SKM-1 treated with dmso at 0.1 percent for 144 hours (cell line): ENCODE measurements around the gene TUBB6.

Experiments used
- DNase-seq: peaks from one replicate; lab custom pipeline; 2025; ENCODE audit not compliant: unreplicated experiment; lab: John Stamatoyannopoulos, UW

TUBB6 gene

DNA sequence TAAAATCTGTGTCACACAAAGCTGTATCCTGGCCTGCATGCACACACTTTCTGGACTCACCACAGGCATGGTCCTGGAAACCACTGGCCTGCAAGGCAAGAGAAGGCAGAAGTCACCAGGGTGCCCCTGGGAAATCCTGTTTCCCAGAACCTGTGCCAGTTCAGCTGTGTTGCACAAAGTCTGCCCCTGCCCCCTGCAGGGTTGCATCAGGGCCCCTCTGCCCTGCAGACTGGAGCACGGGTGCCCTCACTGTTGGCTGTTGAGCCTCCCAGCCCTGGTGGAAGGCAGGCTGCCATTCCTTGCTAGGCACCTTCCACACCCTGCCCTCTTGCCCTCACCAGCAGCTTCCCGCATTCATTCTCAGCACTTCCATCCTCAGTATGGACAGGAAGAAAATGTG is 18.0 kb upstream of the TUBB6 start:
- DNase-seq = no peak

DNA sequence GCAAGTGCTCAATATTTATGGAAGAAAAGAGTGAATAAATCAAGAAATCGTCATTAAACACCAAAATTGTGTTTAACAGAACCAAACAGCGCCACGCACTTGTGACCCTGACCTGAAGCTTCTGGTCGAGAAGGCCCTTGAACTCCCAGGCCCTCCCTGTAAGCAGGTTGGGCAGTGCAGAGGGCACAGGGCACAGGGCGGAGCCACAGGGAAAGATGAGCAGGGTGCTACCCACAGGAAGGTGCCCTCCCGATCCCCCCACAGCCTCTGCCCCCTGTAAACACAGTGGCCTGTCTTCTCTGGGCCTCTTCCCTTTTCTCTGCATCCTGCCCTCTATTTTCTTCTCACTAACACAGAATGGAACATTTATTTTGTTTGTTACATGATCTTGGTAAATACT is 16.9 kb upstream of the TUBB6 start:
- no peak for DNase-seq

GRCh38 chr18:12291690-12292089 is 16.4 kb upstream of the TUBB6 start:
- no peak for DNase-seq

DNA sequence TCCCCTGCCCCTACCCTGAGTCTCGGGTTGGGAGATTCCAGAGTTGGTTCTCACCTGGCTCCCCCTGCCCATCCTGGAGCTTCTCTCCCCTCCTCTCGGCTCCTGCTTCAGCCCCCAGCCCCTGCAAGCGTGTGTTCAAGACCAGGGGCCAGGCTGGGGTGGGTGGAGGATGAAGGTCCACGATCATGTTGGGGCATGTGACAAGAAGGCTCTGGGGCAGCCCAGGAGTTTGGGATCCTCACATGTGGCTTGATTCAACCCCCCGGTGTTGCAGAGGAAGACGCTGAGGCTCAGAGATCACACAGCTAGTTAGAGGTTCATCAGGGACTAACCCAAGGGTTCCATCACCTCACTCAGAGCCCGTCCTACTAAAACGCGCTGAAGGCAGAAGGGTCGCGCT is 14.2 kb upstream of the TUBB6 start:
- DNase-seq = no peak

DNA sequence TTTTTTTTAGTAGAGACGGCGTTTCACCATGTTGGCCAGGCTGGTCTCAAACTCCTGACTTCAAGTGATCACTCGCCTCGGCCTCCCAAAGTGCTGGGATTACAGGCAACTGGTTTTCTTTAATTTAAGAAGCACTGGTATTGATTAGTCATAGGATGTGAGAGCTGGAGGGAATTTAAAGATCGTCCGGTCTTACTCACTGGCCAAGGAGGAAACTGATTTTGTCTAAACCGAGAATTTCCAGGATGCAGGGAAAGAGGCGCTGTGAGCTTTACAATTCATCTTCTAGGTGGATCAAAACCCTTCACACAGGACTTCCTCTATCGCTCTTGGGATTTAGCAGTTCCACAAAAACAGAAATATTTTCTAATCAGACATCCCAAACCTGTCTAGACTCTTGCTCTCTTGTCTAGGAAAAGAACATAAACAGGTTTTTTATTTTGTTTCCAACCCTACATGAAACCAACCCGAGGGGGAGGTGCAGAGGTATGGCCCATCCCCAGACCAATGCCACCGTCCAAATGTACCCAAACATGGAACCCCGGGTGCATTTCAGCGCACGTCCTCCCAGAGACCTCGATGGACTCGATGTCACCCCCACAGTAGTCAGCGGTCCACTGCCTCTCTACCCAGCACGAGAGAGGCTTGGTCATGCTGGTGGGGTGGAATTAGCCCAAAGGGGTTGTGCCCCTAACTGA is 12.5 kb upstream of the TUBB6 start:
- DNase-seq = no peak

- no peak for DNase-seq
Measured at GRCh38 chr18:12296087-12296403, 12.0 kb upstream of the TUBB6 start.

DNA sequence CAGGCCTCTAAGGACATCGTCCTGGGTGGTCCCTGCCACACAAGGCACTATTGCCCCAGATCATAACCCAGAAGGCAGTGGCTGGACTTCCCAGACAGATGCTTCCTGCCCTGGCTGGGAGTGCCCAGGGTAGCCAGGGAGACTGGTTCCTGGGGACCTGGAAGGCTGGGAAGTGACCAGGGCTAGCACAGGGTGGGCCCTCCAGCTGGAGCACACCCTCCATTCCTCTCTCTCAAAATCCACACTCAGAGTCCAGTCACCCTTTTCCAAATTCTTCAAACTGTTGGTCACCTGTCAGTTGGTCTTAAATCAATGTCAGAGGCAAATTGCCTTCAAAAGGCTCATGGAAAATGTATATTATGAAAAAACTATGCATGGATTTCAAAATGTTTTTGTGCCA is 11.6 kb upstream of the TUBB6 start:
- DNase-seq = no peak

DNA sequence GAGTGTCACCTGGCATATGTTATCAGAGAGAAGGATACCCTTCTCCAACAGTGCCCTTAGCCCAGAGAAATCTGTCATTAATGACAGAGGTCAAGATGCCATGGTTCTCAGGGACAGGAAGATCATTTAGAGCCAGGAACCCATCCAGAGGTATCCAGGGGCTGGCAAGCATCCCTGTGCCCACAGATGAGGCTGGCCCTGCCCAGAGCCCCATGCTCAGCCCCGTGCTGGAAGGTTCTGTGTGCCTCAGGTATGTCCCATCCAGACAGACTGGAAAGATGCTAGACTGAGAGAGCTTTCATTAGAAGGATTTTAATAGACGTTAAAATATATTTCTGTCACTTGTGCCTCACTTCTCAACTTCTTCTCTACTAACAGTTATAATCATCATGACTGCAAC is 8.2 kb upstream of the TUBB6 start:
- DNase-seq = no peak

DNA sequence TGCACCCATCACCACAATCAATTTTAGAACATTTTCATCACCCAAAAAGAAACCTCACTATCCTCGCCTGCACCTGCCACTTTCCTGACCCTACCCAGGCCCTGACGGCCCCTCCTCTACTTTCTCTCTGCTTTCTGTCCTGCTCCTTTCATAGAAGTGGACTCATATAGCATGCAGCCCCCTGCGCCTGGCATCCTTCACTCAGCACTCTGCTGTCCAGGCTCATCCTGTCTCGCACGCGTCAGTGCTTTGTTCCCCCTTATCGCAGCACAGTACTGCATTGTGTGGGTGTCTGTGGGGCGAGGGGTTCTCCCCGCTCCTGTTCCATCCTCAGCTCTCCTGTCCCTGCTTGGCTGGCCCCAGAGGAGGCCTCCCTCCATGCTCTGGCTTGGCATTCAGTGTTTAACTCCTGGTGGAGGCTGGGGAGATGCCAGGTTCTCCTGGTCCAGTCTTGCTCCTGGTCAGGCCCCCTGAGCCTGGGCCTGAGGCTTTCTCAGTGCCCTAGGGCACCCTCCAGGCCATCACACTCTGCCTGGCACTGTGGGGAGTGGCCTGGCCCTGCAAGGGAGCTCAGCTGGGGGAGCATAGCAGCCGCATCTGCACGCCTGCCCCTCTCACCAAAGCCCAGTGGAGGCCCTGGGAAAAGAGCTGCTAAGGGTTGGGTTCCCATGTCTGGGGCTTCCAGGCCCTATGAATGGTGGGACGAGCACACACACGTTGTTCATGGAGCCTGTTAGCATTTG is 6.6 kb upstream of the TUBB6 start:
- DNase-seq = no peak

- no peak for DNase-seq
Measured at GRCh38 chr18:12302391-12303147, 5.5 kb upstream of the TUBB6 start.

DNA sequence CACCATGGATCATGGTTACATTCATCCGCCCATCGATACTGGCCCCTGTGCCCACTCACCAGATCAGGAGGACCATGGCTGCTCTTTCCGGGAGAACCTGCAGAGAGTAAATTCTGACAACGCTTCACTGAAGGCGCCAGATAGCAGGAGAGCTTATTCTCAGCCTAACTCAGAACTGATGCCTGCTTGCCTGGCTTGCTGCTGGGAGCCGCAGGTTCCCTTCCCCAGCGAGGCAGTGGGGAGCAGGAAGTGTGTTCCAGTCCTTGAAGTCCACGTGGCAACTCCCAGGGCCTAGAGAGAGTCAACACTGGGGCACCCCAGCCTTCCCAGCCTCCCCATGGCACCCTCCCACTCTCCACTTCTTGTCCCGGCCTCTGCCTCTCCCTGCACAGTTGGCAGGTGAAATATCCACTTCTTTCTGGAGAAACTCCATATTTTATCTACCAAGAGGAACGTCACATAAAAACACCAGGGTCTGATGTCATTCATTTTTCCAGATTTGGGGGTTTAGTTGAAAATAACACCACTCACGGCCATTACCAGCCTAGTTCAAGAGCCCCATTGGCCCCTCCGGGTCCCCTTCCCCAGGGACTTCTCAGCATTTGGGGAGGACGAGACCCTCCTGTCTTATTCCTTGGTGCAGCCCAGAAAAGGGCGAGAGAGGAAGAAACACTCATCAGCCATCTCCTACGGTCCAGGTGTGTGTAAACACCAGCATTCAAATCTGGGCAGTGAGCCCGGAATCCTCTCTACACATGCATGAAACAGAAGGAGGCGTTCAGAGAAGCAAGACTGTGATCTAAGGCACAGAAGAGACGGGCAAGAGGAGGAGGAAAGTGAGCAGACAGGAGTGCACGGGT is 3.5 kb upstream of the TUBB6 start:
- no peak for DNase-seq

DNA sequence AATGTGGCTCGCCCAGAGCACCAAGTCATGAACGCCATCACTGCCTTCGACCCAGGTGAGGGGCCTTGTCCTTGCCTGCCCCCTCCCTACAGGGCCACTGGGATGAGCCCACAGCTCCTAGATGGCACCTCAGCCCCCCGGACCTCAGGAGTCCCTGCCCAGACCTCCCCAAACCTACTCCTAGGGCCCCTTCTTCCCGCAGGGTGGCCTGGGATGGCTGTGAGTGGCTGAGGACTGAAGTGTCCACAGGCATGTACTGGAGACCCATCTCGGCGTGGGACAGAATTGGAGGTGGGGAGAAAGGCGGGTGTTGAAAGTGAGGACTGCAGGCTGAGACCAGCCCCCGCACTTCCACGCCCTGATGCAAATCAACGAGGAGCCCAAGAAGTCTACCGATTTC is 2.8 kb upstream of the TUBB6 start:
- DNase-seq = no peak

DNA sequence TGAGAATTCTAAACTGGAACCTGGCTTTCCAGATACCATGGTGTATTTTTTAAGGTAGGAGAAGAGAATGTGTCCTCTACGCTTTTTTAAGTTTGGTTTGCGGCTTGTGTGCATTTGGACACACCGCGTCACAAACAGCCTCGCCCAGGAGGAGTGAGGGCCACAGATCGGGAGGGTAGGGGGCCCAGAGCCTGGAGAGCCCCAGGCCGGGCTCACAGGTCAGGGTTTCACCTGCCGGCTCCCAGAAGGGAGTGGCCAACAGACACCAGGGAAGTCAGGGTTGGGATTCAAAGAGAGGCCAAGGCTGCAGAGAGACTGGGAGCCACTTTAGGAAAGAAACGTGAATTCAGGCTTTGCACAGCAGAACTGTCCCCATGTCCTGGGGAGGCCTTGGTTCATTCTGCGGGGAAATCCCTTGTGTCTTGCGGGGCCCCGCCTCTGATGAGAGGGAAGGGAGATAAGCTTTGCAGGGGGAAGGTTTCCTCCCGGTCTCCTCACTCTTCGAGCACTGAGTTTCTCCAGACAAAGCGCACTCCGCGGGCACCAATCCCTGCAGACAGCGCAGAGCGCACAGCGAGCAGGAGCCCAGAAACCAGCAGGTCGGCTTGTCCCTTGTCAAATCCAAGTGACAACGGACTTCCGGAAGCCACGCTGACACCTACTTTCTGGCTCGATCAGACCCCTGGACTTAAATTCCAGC is 2.0 kb upstream of the TUBB6 start:
- no peak for DNase-seq

GRCh38 chr18:12306752-12307700 is 1.0 kb upstream of the TUBB6 start:
- no peak for DNase-seq

GRCh38 chr18:12308386-12309100 is 502 bp downstream of the TUBB6 start:
- peak; percentile 56 for DNase-seq

DNA sequence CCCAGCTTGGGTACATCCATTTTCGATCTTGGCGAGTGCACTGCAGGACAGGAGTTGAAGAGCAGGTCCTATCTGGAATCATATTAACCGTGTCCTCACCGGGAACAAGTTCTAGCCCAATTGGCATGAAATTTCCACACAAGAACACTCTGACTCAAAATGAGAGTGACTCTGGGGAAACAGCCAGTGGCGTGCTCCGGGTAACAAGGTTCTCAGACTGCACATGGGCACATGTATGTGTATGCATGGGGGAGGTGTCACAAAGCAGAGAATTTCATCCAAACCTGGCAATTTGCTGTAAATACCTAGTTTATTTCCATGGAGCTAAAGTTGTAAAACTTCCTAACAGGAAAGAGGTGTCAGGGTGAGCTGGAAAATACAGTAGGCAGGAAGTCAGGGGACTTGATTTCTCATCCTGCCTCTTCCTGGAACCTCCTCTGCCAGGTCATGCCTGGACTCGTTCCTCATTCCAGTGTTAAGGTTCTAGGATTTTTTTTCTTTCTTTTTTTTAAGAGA is 1.7 kb downstream of the TUBB6 start:
- DNase-seq = no peak

DNA sequence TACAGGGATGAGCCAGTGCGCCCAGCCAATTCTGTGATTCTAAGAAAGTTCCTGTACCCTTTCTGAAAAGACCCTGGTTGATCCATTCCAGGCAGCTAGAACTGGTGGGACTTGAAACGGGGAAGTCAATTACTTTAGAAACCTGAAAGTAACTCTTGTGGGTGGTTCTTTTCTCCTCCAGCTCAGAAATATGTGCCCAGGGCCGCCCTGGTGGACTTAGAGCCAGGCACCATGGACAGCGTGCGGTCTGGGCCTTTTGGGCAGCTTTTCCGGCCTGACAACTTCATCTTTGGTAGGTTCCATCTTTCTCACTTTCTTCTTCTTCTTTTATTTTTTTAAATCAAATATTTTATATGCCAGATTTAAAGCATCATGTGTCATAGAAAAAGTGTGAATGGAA is 2.7 kb downstream of the TUBB6 start:
- DNase-seq = no peak

DNA sequence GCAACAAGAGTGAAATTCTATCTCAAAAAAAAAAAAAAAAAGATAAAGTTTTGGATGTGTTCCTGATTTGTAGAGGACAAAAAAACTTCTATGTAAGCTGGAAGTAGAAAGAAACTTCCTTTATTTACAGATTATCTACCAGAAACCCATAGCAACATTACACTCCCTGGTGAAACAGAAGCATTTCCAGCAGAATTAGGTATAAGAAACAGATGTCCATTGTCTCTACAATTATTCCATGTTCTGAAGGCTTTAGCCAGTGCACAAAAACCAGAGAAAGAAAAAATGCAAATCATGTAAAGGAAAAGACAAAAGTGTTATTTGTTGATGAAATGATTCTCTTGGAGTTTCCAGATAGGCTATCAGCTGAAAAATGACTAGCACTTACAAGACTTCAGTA is 4.9 kb downstream of the TUBB6 start:
- DNase-seq = no peak
